SK-N-SH treated with all-trans-retinoic acid at 6 μM for 48 hours (cell line): ENCODE measurements around the gene SNRK.

Experiments
- ARNTL ChIP-seq: fragments of 450-650 bp; formaldehyde crosslinking; IDR thresholded peaks from 2 replicates; pipeline ENCODE4 v1.5.0; 2020; ENCODE audit warnings: low read depth, mild to moderate bottlenecking, moderate library complexity, borderline replicate concordance
- CSDC2 ChIP-seq: fragments of 250-450 bp; sonication (Bioruptor Pico); IDR thresholded peaks from 2 replicates; pipeline ENCODE4 v1.5.0; 2020; ENCODE audit warnings: mild to moderate bottlenecking, moderate library complexity
- CSRNP3 ChIP-seq: fragments of 250-450 bp; sonication (Bioruptor Pico); IDR thresholded peaks from 2 replicates; pipeline ENCODE4 v1.5.1; 2021; ENCODE audit warnings: mild to moderate bottlenecking, moderate library complexity
- ESRRG ChIP-seq: fragments of 250-450 bp; sonication (Bioruptor Pico); IDR thresholded peaks from 2 replicates; pipeline ENCODE4 v1.6.1; 2021; ENCODE audit warnings: mild to moderate bottlenecking
- OSR1 ChIP-seq: fragments of 250-450 bp; sonication (Bioruptor Pico); IDR thresholded peaks from 2 replicates; pipeline ENCODE4 v1.8.0; 2022; ENCODE audit warnings: moderate library complexity, mild to moderate bottlenecking, inconsistent platforms
- PATZ1 ChIP-seq: fragments of 250-450 bp; sonication (Bioruptor Pico); IDR thresholded peaks from 2 replicates; pipeline ENCODE4 v1.8.0; 2020; ENCODE audit warnings: mild to moderate bottlenecking, moderate library complexity, borderline replicate concordance
- POU6F1 ChIP-seq: fragments of 250-450 bp; sonication (Bioruptor Pico); IDR thresholded peaks from 2 replicates; pipeline ENCODE4 v1.8.0; 2021; ENCODE audit warnings: low read depth, mild to moderate bottlenecking, moderate library complexity, borderline replicate concordance
- PPARA ChIP-seq: fragments of 250-450 bp; sonication (Bioruptor Pico); IDR thresholded peaks from 2 replicates; pipeline ENCODE4 v1.5.0; 2020; ENCODE audit warnings: mild to moderate bottlenecking, borderline replicate concordance
- SNAI2 ChIP-seq: fragments of 250-450 bp; sonication (Bioruptor Pico); IDR thresholded peaks from 2 replicates; pipeline ENCODE4 v1.5.0; 2020; ENCODE audit warnings: mild to moderate bottlenecking, moderate library complexity
- TOX ChIP-seq: fragments of 250-450 bp; sonication (Bioruptor Pico); IDR thresholded peaks from 2 replicates; pipeline ENCODE4 v1.8.0; 2021; ENCODE audit warnings: mild to moderate bottlenecking, moderate library complexity, borderline replicate concordance
- TSHZ2 ChIP-seq: fragments of 250-450 bp; sonication (Bioruptor Pico); IDR thresholded peaks from 2 replicates; pipeline ENCODE4 v1.5.0; 2020; ENCODE audit warnings: mild to moderate bottlenecking, moderate library complexity
- ZFP3 ChIP-seq: fragments of 250-450 bp; sonication (Bioruptor Pico); IDR thresholded peaks from 2 replicates; pipeline ENCODE4 v1.5.0; 2020; ENCODE audit warnings: mild to moderate bottlenecking, moderate library complexity
- ZFP30 ChIP-seq: fragments of 450-650 bp; formaldehyde crosslinking; IDR thresholded peaks from 2 replicates; pipeline ENCODE4 v1.5.0; 2022; ENCODE audit warnings: mild to moderate bottlenecking, moderate library complexity
- ZNF70 ChIP-seq: fragments of 450-650 bp; formaldehyde crosslinking; IDR thresholded peaks from 2 replicates; pipeline ENCODE4 v1.5.0; 2020; ENCODE audit warnings: mild to moderate bottlenecking, moderate library complexity

- TF ChIP-seq PATZ1 (CRISPR knock-in tag) (no peak), ZNF70 (no peak), SNAI2 (no peak), OSR1 (CRISPR knock-in tag) (no peak), CSDC2 (CRISPR knock-in tag) (no peak), PPARA (CRISPR knock-in tag) (no peak), ZFP3 (no peak), POU6F1 (CRISPR knock-in tag) (no peak), CSRNP3 (no peak), ESRRG (CRISPR knock-in tag) (no peak), TOX (CRISPR knock-in tag) (no peak), ARNTL (no peak), TSHZ2 (CRISPR knock-in tag) (no peak), ZFP30 (CRISPR knock-in tag) (no peak)
Measured at GRCh38 chr3:43362183-43362582, 75.8 kb downstream of the SNRK start.
